ENCODE results near the gene SLC7A9.
"Not testable (repeated sequence)": the region's sequence is repeated elsewhere in the genome, so short reads cannot be mapped to it uniquely, and the experiment has no call there.

SLC7A9 gene

DNA sequence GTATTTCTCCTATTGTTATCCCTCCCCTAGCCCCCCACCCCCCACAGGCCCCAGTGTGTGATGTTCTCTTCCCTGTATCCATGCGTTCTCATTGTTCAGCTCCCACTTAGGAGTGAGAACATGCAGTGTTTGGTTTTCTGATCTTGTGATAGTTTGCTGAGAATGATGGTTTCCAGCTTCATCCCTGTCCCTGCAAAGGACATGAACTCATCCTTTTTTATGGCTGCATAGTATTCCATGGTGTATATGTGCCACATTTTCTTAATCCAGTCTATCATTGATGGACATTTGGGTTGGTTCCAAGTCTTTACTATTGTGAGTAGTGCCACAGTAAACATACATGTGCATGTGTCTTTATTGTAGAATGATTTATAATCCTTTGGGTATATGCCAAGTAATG is 87.5 kb downstream of the SLC7A9 start:
- DNase-seq = not testable (repeated sequence)

- no peak for DNase-seq
Measured at GRCh38 chr19:32781280-32781679, 88.3 kb downstream of the SLC7A9 start.
